HL-60 (cell line): ENCODE data around the gene DCXR.

Experiments
- DNase-seq, 2 experiments: peaks; one replicate each; pipeline ENCODE4 v3.0.0-alpha.2; 2010 to 2020; ENCODE audit warnings: low read depth in 1 of 2, low spot score in 1 of 2
- H3K27ac ChIP-seq: fragments of 250-450 bp; sonication (Bioruptor Pico); replicated peaks from 2 replicates; pipeline ENCODE4 v1.5.1; 2020; ENCODE audit warnings: mild to moderate bottlenecking, moderate library complexity
- H3K27me3 ChIP-seq: fragments of 250-450 bp; sonication (Bioruptor Pico); 2 replicates; pipeline ENCODE4 v1.5.1; 2021; ENCODE audit warnings: mild to moderate bottlenecking, moderate library complexity; ENCODE audit not compliant: insufficient read depth, poor library complexity, severe bottlenecking
- H3K4me3 ChIP-seq: replicated peaks from 2 replicates; pipeline ENCODE4 v1.5.1; 2011; ENCODE audit warnings: mild to moderate bottlenecking, control low read depth, low read length; ENCODE audit not compliant: insufficient read depth
- GABPA ChIP-seq: IDR thresholded peaks from 2 replicates; pipeline ENCODE4 v1.6.1; 2012; ENCODE audit warnings: low read depth
- POLR2AphosphoS5 ChIP-seq: IDR thresholded peaks from 2 replicates; pipeline ENCODE4 v1.6.1; 2012; ENCODE audit warnings: low read depth
- SPI1 ChIP-seq: IDR thresholded peaks from 2 replicates; pipeline ENCODE4 v1.6.1; 2012; ENCODE audit warnings: low read depth, mild to moderate bottlenecking, borderline replicate concordance
- TF ChIP-seq, protein P1 (sequence below): IDR thresholded peaks from one replicate; pipeline ENCODE4 v1.5.1; 2011; ENCODE audit warnings: low read length, control low read depth, inconsistent platforms; ENCODE audit not compliant: insufficient read depth
- TF ChIP-seq, protein P2 (sequence below): IDR thresholded peaks from 2 replicates; pipeline ENCODE4 v1.6.1; 2012; ENCODE audit warnings: low read depth; ENCODE audit not compliant: insufficient replicate concordance

Gene DCXR

DNA sequence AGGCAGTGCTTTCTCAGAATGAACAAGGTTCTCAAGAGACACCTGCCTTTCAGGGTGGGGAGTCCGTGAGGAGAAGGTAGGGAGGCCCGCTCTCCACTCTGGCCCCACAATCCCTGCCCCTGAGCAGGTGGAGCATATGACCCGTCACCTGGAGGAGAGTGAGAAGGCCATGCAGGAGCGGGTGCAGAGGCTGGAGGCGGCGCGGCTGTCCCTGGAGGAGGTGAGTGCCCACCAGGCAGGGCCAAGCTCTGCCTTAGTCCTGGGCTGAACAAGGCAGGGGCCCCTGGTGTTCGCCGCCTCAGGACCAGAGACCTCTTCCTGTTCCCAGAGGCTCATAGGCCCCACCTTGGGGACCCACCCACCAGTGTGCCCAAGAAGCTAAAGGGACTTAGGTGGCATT, 8.5 kb downstream of the DCXR start:
- DNase-seq, result no peak
- TF ChIP-seq, protein P1, sequence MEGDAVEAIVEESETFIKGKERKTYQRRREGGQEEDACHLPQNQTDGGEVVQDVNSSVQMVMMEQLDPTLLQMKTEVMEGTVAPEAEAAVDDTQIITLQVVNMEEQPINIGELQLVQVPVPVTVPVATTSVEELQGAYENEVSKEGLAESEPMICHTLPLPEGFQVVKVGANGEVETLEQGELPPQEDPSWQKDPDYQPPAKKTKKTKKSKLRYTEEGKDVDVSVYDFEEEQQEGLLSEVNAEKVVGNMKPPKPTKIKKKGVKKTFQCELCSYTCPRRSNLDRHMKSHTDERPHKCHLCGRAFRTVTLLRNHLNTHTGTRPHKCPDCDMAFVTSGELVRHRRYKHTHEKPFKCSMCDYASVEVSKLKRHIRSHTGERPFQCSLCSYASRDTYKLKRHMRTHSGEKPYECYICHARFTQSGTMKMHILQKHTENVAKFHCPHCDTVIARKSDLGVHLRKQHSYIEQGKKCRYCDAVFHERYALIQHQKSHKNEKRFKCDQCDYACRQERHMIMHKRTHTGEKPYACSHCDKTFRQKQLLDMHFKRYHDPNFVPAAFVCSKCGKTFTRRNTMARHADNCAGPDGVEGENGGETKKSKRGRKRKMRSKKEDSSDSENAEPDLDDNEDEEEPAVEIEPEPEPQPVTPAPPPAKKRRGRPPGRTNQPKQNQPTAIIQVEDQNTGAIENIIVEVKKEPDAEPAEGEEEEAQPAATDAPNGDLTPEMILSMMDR, result no peak
- TF ChIP-seq GABPA (no peak), POLR2AphosphoS5 (no peak), SPI1 (no peak)
- TF ChIP-seq, protein P2, sequence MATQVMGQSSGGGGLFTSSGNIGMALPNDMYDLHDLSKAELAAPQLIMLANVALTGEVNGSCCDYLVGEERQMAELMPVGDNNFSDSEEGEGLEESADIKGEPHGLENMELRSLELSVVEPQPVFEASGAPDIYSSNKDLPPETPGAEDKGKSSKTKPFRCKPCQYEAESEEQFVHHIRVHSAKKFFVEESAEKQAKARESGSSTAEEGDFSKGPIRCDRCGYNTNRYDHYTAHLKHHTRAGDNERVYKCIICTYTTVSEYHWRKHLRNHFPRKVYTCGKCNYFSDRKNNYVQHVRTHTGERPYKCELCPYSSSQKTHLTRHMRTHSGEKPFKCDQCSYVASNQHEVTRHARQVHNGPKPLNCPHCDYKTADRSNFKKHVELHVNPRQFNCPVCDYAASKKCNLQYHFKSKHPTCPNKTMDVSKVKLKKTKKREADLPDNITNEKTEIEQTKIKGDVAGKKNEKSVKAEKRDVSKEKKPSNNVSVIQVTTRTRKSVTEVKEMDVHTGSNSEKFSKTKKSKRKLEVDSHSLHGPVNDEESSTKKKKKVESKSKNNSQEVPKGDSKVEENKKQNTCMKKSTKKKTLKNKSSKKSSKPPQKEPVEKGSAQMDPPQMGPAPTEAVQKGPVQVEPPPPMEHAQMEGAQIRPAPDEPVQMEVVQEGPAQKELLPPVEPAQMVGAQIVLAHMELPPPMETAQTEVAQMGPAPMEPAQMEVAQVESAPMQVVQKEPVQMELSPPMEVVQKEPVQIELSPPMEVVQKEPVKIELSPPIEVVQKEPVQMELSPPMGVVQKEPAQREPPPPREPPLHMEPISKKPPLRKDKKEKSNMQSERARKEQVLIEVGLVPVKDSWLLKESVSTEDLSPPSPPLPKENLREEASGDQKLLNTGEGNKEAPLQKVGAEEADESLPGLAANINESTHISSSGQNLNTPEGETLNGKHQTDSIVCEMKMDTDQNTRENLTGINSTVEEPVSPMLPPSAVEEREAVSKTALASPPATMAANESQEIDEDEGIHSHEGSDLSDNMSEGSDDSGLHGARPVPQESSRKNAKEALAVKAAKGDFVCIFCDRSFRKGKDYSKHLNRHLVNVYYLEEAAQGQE, result no peak
- Histone ChIP-seq H3K4me3 (no peak overlapping the region), H3K27me3 (no peaks in the 10 kb centered on the region), H3K27ac (no peak overlapping the region)

DNA sequence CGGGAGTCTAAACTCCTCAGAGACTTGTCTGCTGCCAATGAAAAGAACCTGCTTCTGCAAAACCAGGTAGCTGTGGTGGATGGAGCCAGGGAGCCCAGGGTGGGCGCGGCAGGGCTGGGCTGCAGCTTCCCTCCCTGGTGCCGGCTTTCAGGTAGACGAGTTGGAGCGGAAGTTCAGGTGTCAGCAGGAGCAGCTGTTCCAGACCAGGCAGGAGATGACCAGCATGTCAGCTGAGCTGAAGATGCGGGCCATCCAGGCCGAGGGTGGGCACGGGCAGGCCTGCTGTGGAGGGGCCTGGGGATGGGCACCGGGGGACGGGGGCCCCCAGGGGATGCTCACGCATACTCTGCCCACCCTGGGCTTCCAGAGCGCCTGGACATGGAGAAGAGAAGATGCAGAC, 9.3 kb downstream of the DCXR start:
- no peak for TF ChIP-seq GABPA
- TF ChIP-seq, protein P1, result no peak
- TF ChIP-seq, protein P2, result no peak
- Histone ChIP-seq H3K4me3 (no peak overlapping the region), H3K27ac (no peak overlapping the region), H3K27me3 (no peaks in the 10 kb centered on the region)
- DNase-seq, result no peak

DNA sequence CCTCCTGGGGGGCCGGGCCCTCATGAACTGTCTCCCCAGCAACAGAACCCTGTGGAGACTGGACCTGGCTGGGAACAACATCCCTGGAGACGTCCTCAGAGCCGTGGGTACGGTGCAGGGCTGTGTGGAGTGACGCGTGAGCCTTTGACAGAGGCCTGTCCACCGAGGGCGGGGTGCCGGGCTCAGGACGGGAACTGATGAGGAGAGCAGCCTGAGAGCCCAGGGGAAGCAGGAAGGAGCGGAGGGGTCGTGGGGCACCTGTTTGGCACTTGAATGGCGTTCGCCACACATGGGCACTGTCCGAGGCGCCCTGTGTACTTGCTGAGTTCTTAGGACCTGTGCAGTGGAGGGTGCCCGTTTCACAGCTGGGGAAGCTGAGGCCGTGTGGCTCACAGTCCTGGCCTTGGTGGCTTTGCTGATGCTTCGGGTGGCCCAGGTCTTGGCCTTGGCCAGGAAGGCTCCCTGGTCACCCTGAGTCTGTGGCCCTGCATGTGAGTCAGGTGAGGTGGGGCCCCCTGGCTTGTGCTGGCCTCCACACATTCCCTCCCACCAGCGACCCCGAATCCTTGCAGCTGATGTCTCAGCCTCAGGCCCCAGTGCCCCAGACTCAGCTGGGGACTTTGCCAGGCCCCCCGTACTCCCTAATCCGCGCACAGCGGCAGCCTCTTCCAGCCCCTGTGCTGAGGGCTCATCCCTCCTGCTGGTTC, 11.9 kb downstream of the DCXR start:
- no peak overlapping the region for H3K27ac ChIP-seq
- TF ChIP-seq GABPA (no peak), POLR2AphosphoS5 (no peak), SPI1 (no peak)
- TF ChIP-seq, protein P2, result no peak
- TF ChIP-seq, protein P1, result no peak

More for the DNA sequence above, 11.9 kb downstream of the DCXR start:
- DNase-seq, result no peak
- Histone ChIP-seq H3K27me3 (no peaks in the 10 kb centered on the region), H3K4me3 (no peak overlapping the region)
